B cell (primary cell): ENCODE measurements around the gene MAP7D2.

Experiments
- CTCF ChIP-seq: fragments of 200-600 bp; IDR thresholded peaks from one replicate; pipeline ENCODE4 v1.8.0; 2022; ENCODE audit warnings: antibody characterized with exemption, mild to moderate bottlenecking
- EZH2 ChIP-seq: IDR thresholded peaks from 2 replicates; pipeline ENCODE4 v1.6.1; 2012; ENCODE audit warnings: borderline replicate concordance, low read depth, mild to moderate bottlenecking, moderate library complexity, low read length; ENCODE audit not compliant: insufficient read depth, poor library complexity, severe bottlenecking

- TF ChIP-seq CTCF, result no peak
- TF ChIP-seq EZH2, result no peak
These were observed 19.2 kb upstream of the MAP7D2 start for GRCh38 chrX:20135944-20136343.
